ENCODE measurements around the gene BRAT1.
"Not testable (repeated sequence)": the region's sequence is repeated elsewhere in the genome, so short reads cannot be mapped to it uniquely, and the experiment has no call there.

BRAT1 gene

DNA sequence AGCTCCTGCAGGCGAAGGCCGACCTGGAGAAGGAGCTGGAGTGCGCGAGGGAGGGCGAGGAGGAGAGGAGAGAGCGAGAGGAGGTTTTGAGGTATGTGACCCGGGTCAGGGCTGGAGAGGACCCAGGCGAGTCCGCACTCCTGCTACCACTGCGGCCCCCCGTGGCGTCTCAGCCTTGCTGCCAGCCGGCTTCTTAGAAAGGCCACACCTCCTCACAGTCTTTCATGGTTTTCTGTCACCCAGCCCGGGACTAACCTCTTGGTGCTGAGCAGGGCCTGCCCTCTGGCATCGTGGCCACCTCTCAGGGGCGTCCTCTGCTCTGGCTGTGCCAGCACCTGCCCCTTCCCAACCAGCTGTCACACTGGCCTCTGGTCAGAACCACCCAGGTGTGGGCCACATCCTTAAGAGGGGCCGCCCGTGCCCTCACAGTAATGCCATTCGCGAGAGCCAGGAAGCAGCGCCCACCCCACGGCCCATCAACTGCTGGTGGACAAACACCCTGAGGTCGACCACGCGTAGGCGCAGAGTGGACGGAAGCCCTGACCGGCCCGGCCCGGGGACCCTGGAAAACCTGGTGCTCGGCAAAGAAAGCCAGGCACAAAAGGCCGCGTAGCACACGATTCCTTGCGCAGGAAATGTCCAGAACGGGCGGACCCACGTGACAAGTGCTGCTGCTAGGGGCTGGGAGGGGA is 37.9 kb upstream of the BRAT1 start:
- no peaks in the 10 kb centered on the region for H3K27me3 ChIP-seq (ENCODE audit: insufficient read depth, low read length)
- no peak overlapping the region for H3K27ac ChIP-seq (ENCODE audit: low read depth, low read length)
- H3K14ac ChIP-seq (ENCODE audit: low read length): no peak overlapping the region
- H3K9ac ChIP-seq (ENCODE audit: low read length): no peak overlapping the region
- H4K91ac ChIP-seq (ENCODE audit: low read depth, low read length): no peak overlapping the region
- H3K79me2 ChIP-seq (ENCODE audit: control insufficient read depth, insufficient read depth, low read length, poor library complexity): no peaks in the 10 kb centered on the region
- no peaks in the 10 kb centered on the region for H3K9me3 ChIP-seq (ENCODE audit: insufficient read depth, low read depth, low read length)
- no peak overlapping the region for H2BK12ac ChIP-seq (ENCODE audit: low read length)
- no peak overlapping the region for H2AFZ ChIP-seq (ENCODE audit: insufficient read depth, low read length, poor library complexity)
- no peak overlapping the region for H3K4me3 ChIP-seq (ENCODE audit: low read depth, low read length)
- no peaks in the 10 kb centered on the region for H3K79me1 ChIP-seq (ENCODE audit: low read length)
- H4K12ac ChIP-seq (ENCODE audit: low read depth, low read length): no peak overlapping the region
- H2BK5ac ChIP-seq (ENCODE audit: low read depth, low read length, poor library complexity): no peak overlapping the region
- H3K18ac ChIP-seq (ENCODE audit: low read length): no peak overlapping the region
- no CpG with 5 or more reads among the region's 38 CpGs for whole genome bisulfite sequencing (ENCODE audit: extremely low coverage, insufficient coverage, insufficient read length)
- H3K4me2 ChIP-seq (ENCODE audit: low read length): no peak overlapping the region
- no peak overlapping the region for H3K23ac ChIP-seq (ENCODE audit: low read length)
- DNase-seq: no peak
- H3K4ac ChIP-seq (ENCODE audit: low read depth, low read length): no peak overlapping the region
- no peaks in the 10 kb centered on the region for H3K4me1 ChIP-seq (ENCODE audit: control insufficient read depth in 1 of 2, insufficient read depth in 2 of 2, low read length in 2 of 2)
- no peak overlapping the region for H4K8ac ChIP-seq (ENCODE audit: low read depth, low read length)
- no peak overlapping the region for H2BK120ac ChIP-seq (ENCODE audit: insufficient read depth, low read length, poor library complexity)
- no peak overlapping the region for H2AK5ac ChIP-seq (ENCODE audit: low read length)
- peaks cover 38 to 46% of the 10 kb centered on the region in 2 experiments for H3K36me3 ChIP-seq (ENCODE audit: control insufficient read depth in 1 of 2, insufficient read depth in 2 of 2, low read length in 2 of 2)

DNA sequence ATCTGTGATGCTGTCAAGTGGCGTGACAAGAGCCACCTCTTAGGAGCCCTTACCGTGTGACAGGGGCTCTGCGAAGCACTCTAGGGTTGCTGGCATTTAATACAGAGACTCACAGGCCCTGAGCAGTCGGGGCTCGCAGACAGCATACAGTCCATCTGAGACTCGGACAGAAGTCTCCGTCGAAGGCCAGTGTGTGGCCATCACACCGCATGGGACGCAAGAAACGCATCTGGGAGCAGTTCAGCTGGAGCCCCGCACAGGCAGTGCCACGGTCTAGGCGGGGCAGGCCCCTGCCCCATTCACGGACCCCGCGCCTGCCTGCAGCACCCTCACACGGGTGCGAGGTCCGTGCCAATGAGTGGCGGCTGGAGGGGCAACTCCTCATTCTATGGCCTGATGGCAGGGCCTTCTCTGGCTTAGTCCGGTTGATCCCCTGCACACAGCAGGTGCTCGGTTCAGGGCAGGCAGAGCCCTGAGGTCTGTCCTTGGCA is 37.1 kb upstream of the BRAT1 start:
- WGBS (ENCODE audit: extremely low coverage, insufficient coverage, insufficient read length): no CpG with 5 or more reads among the region's 23 CpGs
- H3K9me3 ChIP-seq (ENCODE audit: insufficient read depth, low read depth, low read length): no peaks in the 10 kb centered on the region
- H3K36me3 ChIP-seq (ENCODE audit: control insufficient read depth in 1 of 2, insufficient read depth in 2 of 2, low read length in 2 of 2): peaks cover 40 to 49% of the 10 kb centered on the region in 2 experiments
- no peak overlapping the region for H3K4me3 ChIP-seq (ENCODE audit: low read depth, low read length)
- H3K27ac ChIP-seq (ENCODE audit: low read depth, low read length): no peak overlapping the region
- H2BK12ac ChIP-seq (ENCODE audit: low read length): no peak overlapping the region
- no peak overlapping the region for H2BK120ac ChIP-seq (ENCODE audit: insufficient read depth, low read length, poor library complexity)
- H3K9ac ChIP-seq (ENCODE audit: low read length): no peak overlapping the region
- H3K4me2 ChIP-seq (ENCODE audit: low read length): no peak overlapping the region
- no peak overlapping the region for H3K4ac ChIP-seq (ENCODE audit: low read depth, low read length)
- H4K12ac ChIP-seq (ENCODE audit: low read depth, low read length): no peak overlapping the region
- no peak overlapping the region for H4K8ac ChIP-seq (ENCODE audit: low read depth, low read length)
- no peaks in the 10 kb centered on the region for H3K27me3 ChIP-seq (ENCODE audit: insufficient read depth, low read length)
- no peak overlapping the region for H2AK5ac ChIP-seq (ENCODE audit: low read length)
- no peak overlapping the region for H4K91ac ChIP-seq (ENCODE audit: low read depth, low read length)
- no peak overlapping the region for H3K14ac ChIP-seq (ENCODE audit: low read length)
- no peak for DNase-seq
- H3K79me2 ChIP-seq (ENCODE audit: control insufficient read depth, insufficient read depth, low read length, poor library complexity): no peaks in the 10 kb centered on the region
- no peak overlapping the region for H3K23ac ChIP-seq (ENCODE audit: low read length)
- no peak overlapping the region for H2BK5ac ChIP-seq (ENCODE audit: low read depth, low read length, poor library complexity)
- H3K18ac ChIP-seq (ENCODE audit: low read length): no peak overlapping the region
- no peaks in the 10 kb centered on the region for H3K4me1 ChIP-seq (ENCODE audit: control insufficient read depth in 1 of 2, insufficient read depth in 2 of 2, low read length in 2 of 2)
- H3K79me1 ChIP-seq (ENCODE audit: low read length): no peaks in the 10 kb centered on the region
- H2AFZ ChIP-seq (ENCODE audit: insufficient read depth, low read length, poor library complexity): no peak overlapping the region

DNA sequence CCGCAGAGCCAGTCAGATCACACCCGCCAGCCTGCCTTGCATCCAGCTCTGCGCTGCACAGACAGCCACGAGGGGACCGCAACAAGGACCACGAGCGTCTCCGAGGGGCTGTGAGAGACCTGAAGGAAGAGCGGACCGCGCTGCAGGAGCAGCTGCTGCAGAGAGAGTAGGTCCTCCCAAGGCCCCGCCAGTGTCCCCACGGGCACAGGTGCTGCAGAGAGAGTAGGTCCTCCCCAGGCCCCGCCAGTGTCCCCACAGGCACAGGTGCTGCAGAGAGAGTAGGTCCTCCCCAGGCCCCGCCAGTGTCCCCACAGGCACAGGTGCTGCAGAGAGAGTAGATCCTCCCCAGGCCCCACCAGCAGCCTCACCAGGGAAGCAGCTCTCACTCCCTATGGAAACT is 34.6 kb upstream of the BRAT1 start:
- H3K9me3 ChIP-seq (ENCODE audit: insufficient read depth, low read depth, low read length); DNase-seq; H2BK12ac ChIP-seq (ENCODE audit: low read length); H3K9ac ChIP-seq (ENCODE audit: low read length); H3K79me2 ChIP-seq (ENCODE audit: control insufficient read depth, insufficient read depth, low read length, poor library complexity); H4K8ac ChIP-seq (ENCODE audit: low read depth, low read length); H4K12ac ChIP-seq (ENCODE audit: low read depth, low read length); H3K23ac ChIP-seq (ENCODE audit: low read length); H3K4me3 ChIP-seq (ENCODE audit: low read depth, low read length); H3K4me2 ChIP-seq (ENCODE audit: low read length); H3K27ac ChIP-seq (ENCODE audit: low read depth, low read length); H2AK5ac ChIP-seq (ENCODE audit: low read length); H3K14ac ChIP-seq (ENCODE audit: low read length); H2AFZ ChIP-seq (ENCODE audit: insufficient read depth, low read length, poor library complexity); H2BK5ac ChIP-seq (ENCODE audit: low read depth, low read length, poor library complexity); H4K91ac ChIP-seq (ENCODE audit: low read depth, low read length); H3K18ac ChIP-seq (ENCODE audit: low read length); H3K27me3 ChIP-seq (ENCODE audit: insufficient read depth, low read length); H3K4ac ChIP-seq (ENCODE audit: low read depth, low read length); H3K79me1 ChIP-seq (ENCODE audit: low read length); H2BK120ac ChIP-seq (ENCODE audit: insufficient read depth, low read length, poor library complexity); H3K4me1 ChIP-seq (ENCODE audit: control insufficient read depth in 1 of 2, insufficient read depth in 2 of 2, low read length in 2 of 2): not testable (repeated sequence)
- peaks cover 38 to 50% of the 10 kb centered on the region in 2 experiments for H3K36me3 ChIP-seq (ENCODE audit: control insufficient read depth in 1 of 2, insufficient read depth in 2 of 2, low read length in 2 of 2)
- WGBS (ENCODE audit: extremely low coverage, insufficient coverage, insufficient read length): no CpG with 5 or more reads among the region's 15 CpGs

DNA sequence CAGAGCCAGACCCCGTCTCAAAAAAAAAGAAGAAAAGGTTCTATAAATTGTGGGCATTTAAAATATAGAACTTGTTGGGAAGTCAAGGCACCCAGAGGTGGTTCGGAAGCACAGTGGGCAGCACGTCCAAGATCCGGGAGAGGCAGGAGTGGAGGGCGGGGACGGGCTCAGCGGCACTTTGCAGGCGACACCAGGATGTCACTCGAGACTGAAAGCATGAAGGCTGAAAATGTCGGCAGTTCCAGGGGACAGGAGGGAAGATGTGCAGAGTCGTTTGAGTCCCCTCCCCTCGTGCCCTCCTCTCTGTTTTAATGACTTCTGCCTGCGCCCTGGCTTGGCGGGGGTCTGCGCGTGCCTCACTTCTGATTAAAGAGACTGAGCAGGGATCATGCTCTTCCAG is 34.0 kb upstream of the BRAT1 start:
- H2BK5ac ChIP-seq (ENCODE audit: low read depth, low read length, poor library complexity): no peak overlapping the region
- H2AFZ ChIP-seq (ENCODE audit: insufficient read depth, low read length, poor library complexity): no peak overlapping the region
- no peak overlapping the region for H3K14ac ChIP-seq (ENCODE audit: low read length)
- no peak overlapping the region for H2AK5ac ChIP-seq (ENCODE audit: low read length)
- H3K4ac ChIP-seq (ENCODE audit: low read depth, low read length): no peak overlapping the region
- H3K18ac ChIP-seq (ENCODE audit: low read length): no peak overlapping the region
- no peak overlapping the region for H2BK12ac ChIP-seq (ENCODE audit: low read length)
- H3K27ac ChIP-seq (ENCODE audit: low read depth, low read length): no peak overlapping the region
- WGBS (ENCODE audit: extremely low coverage, insufficient coverage, insufficient read length): no CpG with 5 or more reads among the region's 16 CpGs
- no peak overlapping the region for H2BK120ac ChIP-seq (ENCODE audit: insufficient read depth, low read length, poor library complexity)
- H3K27me3 ChIP-seq (ENCODE audit: insufficient read depth, low read length): no peaks in the 10 kb centered on the region
- H3K4me2 ChIP-seq (ENCODE audit: low read length): no peak overlapping the region
- H3K4me1 ChIP-seq (ENCODE audit: control insufficient read depth in 1 of 2, insufficient read depth in 2 of 2, low read length in 2 of 2): no peaks in the 10 kb centered on the region
- H3K4me3 ChIP-seq (ENCODE audit: low read depth, low read length): no peak overlapping the region
- H3K9ac ChIP-seq (ENCODE audit: low read length): no peak overlapping the region
- no peak overlapping the region for H4K8ac ChIP-seq (ENCODE audit: low read depth, low read length)
- no peaks in the 10 kb centered on the region for H3K79me2 ChIP-seq (ENCODE audit: control insufficient read depth, insufficient read depth, low read length, poor library complexity)
- H3K9me3 ChIP-seq (ENCODE audit: insufficient read depth, low read depth, low read length): peaks cover 2% of the 10 kb centered on the region
- H3K23ac ChIP-seq (ENCODE audit: low read length): no peak overlapping the region
- H4K91ac ChIP-seq (ENCODE audit: low read depth, low read length): no peak overlapping the region
- peaks cover 37 to 47% of the 10 kb centered on the region in 2 experiments for H3K36me3 ChIP-seq (ENCODE audit: control insufficient read depth in 1 of 2, insufficient read depth in 2 of 2, low read length in 2 of 2)
- no peak overlapping the region for H4K12ac ChIP-seq (ENCODE audit: low read depth, low read length)
- DNase-seq: no peak
- no peaks in the 10 kb centered on the region for H3K79me1 ChIP-seq (ENCODE audit: low read length)

Data from trophoblast cell (in vitro differentiated cells and primary cell).